Measurements from ENCODE around the gene ECI2.

DNA sequence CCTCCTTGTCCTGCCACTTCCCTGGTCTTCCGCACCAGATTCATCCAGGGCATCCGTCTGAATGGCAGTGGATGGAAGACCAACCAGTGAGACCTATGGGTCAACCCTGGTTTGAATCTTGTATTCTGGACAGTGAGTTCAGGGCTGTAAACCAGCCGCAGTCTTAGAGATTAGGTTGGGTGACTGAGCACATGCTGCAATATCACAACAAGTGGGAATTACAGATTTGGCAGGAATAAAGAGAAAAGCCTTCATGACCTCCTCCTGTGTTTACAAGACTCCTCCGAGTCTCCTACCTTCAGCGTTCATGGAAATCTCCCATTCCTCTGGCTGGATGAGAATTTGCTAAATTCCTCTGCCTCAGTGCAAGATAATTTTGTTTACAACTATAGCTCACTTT is 9.9 kb downstream of the ECI2 start:
- TF ChIP-seq CTCF (IDR thresholded peaks at IDR 0.05; ENCODE audit: extremely low read depth in 1 of 2, insufficient read depth in 1 of 2, low read depth in 1 of 2, low read length in 2 of 2) = no peak
- TF ChIP-seq POLR2A (IDR thresholded peaks at IDR 0.05; ENCODE audit: low read depth, low read length) = no peak
- TF ChIP-seq MYC (IDR thresholded peaks at IDR 0.05; ENCODE audit: low read depth, low read length) = no peak
- TF ChIP-seq EZH2 (IDR thresholded peaks at IDR 0.05; ENCODE audit: borderline replicate concordance, low read depth, low read length, severe bottlenecking) = no peak
- no peak for TF ChIP-seq POLR2AphosphoS5 (IDR thresholded peaks at IDR 0.05; ENCODE audit: insufficient read depth, low read depth, low read length)
